HepG2 (cell line): ENCODE measurements around the gene TM9SF3. TPM values are rescaled to one million over a fixed set of nuclear protein-coding genes. Genes with fewer than 3 reads are reported as not detected.

ENCODE experiments used
- CENPBD1 ChIP-seq: sonication (generic); formaldehyde crosslinking; IDR thresholded peaks from 2 replicates; pipeline ENCODE4 v1.8.0; 2022; ENCODE audit warnings: missing genetic modification reagents, low read depth, mild to moderate bottlenecking, borderline replicate concordance
- EEA1 ChIP-seq: sonication (generic); formaldehyde crosslinking; IDR thresholded peaks from 2 replicates; pipeline ENCODE4 v1.5.1; 2020; ENCODE audit warnings: mild to moderate bottlenecking, missing genetic modification reagents, borderline replicate concordance
- ELK4 ChIP-seq: sonication (generic); formaldehyde crosslinking; IDR thresholded peaks from 2 replicates; pipeline ENCODE4 v1.9.0; 2021; ENCODE audit warnings: missing genetic modification reagents, borderline replicate concordance
- GTF2F1 ChIP-seq: fragments of 150-350 bp; IDR thresholded peaks from 2 replicates; pipeline ENCODE4 v1.6.1; 2014; ENCODE audit warnings: low read length
- HNF4A ChIP-seq: sonication (generic); formaldehyde crosslinking; IDR thresholded peaks from 2 replicates; pipeline ENCODE4 v1.4.0; 2020; ENCODE audit warnings: missing genetic modification reagents
- HOXD1 ChIP-seq: sonication (generic); formaldehyde crosslinking; IDR thresholded peaks from 2 replicates; pipeline ENCODE4 v1.5.0; 2020; ENCODE audit warnings: missing genetic modification reagents
- KLF9 ChIP-seq: IDR thresholded peaks from 2 replicates; pipeline ENCODE4 v1.6.1; 2016; ENCODE audit warnings: low read depth
- NFATC3 ChIP-seq: sonication (generic); formaldehyde crosslinking; IDR thresholded peaks from 2 replicates; pipeline ENCODE4 v1.5.1; 2020; ENCODE audit warnings: mild to moderate bottlenecking, missing genetic modification reagents
- RNF2 ChIP-seq: fragments of 450-650 bp; conservative IDR thresholded peaks from 2 replicates; pipeline ENCODE4 v1.6.1; 2016; ENCODE audit warnings: low read depth
- SAP130 ChIP-seq: IDR thresholded peaks from 2 replicates; pipeline ENCODE4 v1.6.1; 2016; ENCODE audit warnings: low read depth
- SMARCC2 ChIP-seq: fragments of 450-650 bp; IDR thresholded peaks from 2 replicates; pipeline ENCODE4 v1.6.1; 2017; ENCODE audit warnings: antibody characterized with exemption, mild to moderate bottlenecking
- TAF1 ChIP-seq: sonication (generic); formaldehyde crosslinking; IDR thresholded peaks from 2 replicates; pipeline ENCODE4 v1.4.0; 2020; ENCODE audit warnings: missing genetic modification reagents
- THRA ChIP-seq: sonication (generic); formaldehyde crosslinking; IDR thresholded peaks from 2 replicates; pipeline ENCODE4 v1.4.0; 2020; ENCODE audit warnings: missing genetic modification reagents, borderline replicate concordance
- TRIM24 ChIP-seq: sonication (generic); formaldehyde crosslinking; IDR thresholded peaks from 2 replicates; pipeline ENCODE4 v1.8.0; 2022; ENCODE audit warnings: mild to moderate bottlenecking, missing genetic modification reagents
- U2AF1 ChIP-seq: fragments of 200-400 bp; formaldehyde crosslinking; optimal IDR thresholded peaks from 2 replicates; pipeline ENCODE3; 2017; ENCODE audit warnings: mild to moderate bottlenecking, low read depth, low read length
- UBTF ChIP-seq: sonication (generic); formaldehyde crosslinking; IDR thresholded peaks from 2 replicates; pipeline ENCODE4 v1.4.0; 2020; ENCODE audit warnings: mild to moderate bottlenecking, missing genetic modification reagents
- ZNF230 ChIP-seq: sonication (generic); formaldehyde crosslinking; IDR thresholded peaks from 2 replicates; pipeline ENCODE4 v1.4.0; 2020; ENCODE audit warnings: mild to moderate bottlenecking, missing genetic modification reagents
- ZNF546 ChIP-seq: sonication (generic); formaldehyde crosslinking; conservative IDR thresholded peaks from 2 replicates; pipeline ENCODE4 v1.8.1; 2023; ENCODE audit warnings: mild to moderate bottlenecking, missing genetic modification reagents
- ZNF629 ChIP-seq: sonication (generic); formaldehyde crosslinking; conservative IDR thresholded peaks from 2 replicates; pipeline ENCODE4 v1.5.0; 2020; ENCODE audit warnings: missing genetic modification reagents
- ZNF687 ChIP-seq: sonication (generic); formaldehyde crosslinking; IDR thresholded peaks from 2 replicates; pipeline ENCODE4 v1.5.1; 2020; ENCODE audit warnings: mild to moderate bottlenecking, missing genetic modification reagents, moderate library complexity
- ZNF83 ChIP-seq: sonication (generic); formaldehyde crosslinking; IDR thresholded peaks from 2 replicates; pipeline ENCODE4 v1.4.0; 2020; ENCODE audit warnings: missing genetic modification reagents, mild to moderate bottlenecking, borderline replicate concordance
- ZSCAN22 ChIP-seq: sonication (generic); formaldehyde crosslinking; IDR thresholded peaks from 2 replicates; pipeline ENCODE4 v1.4.0; 2020; ENCODE audit warnings: mild to moderate bottlenecking, missing genetic modification reagents
- polyA plus RNA-seq, 8 experiments: library from polyadenylated mRNA; depleted of rRNA in 3 of 8; stranded (reverse) in 7 of 8; unstranded in 1 of 8; fragments of >200 nt; fragmentation: Illumina TruSeq in 4 of 8; extraction: Trizol in 4 of 8; gene quantifications; 2 replicates each; pipeline versions ENCODE4 v1.2.1 to v1.2.3, GENCODE V29; 2011 to 2016; ENCODE audit warnings: low read depth in 4 of 8, missing spikeins in 1 of 8, mixed read lengths in 1 of 8; ENCODE audit not compliant: insufficient read depth in 1 of 8
- total RNA-seq, 5 experiments: library from RNA; depleted of rRNA; stranded (reverse); fragments of >200 nt; fragmentation: Illumina TruSeq; extraction: Trizol; gene quantifications; 2 replicates each; pipeline ENCODE4 v1.2.3, GENCODE V29; 2016; ENCODE audit warnings: low read depth in 1 of 5

The TM9SF3 gene
- total and polyA plus RNA-seq, 2 of the 13 experiments (the other 11 are each of a cell fraction or from before 2014, with no cell fraction given), result 43.8 to 120 TPM

- TF ChIP-seq HOXD1 (no peak), U2AF1 (no peak), ZNF546 (CRISPR knock-in tag) (no peak), ZNF83 (CRISPR knock-in tag) (no peak), CENPBD1 (CRISPR knock-in tag) (no peak), ZSCAN22 (CRISPR knock-in tag) (no peak), EEA1 (no peak), HNF4A (CRISPR knock-in tag) (no peak), THRA (CRISPR knock-in tag) (no peak), TAF1 (no peak), ELK4 (CRISPR knock-in tag) (no peak), RNF2 (0 out of 2 replicates have a peak, but pooled peaks have one; percentile 38), SAP130 (no peak), TRIM24 (CRISPR knock-in tag) (no peak), ZNF629 (CRISPR knock-in tag) (no peak), UBTF (peak; percentile 49; the same call in 1 of the 2 replicates), ZNF687 (CRISPR knock-in tag) (peak; percentile 58), GTF2F1 (no peak), KLF9 (CRISPR knock-in tag) (no peak), ZNF230 (CRISPR knock-in tag) (no peak), NFATC3 (CRISPR knock-in tag) (no peak), SMARCC2 (no peak)
These were observed 74.1 kb downstream of the TM9SF3 start (continued) for GRCh38 chr10:96512524-96513304.
